ENCODE measurements around the gene BGN. TPM values are rescaled to one million over a fixed set of nuclear protein-coding genes. Genes with fewer than 3 reads are reported as not detected.

The BGN gene
- total RNA-seq, 1 donor from 2014 or later = 0.69 TPM

- TF ChIP-seq CTCF (conservative IDR thresholded peaks at IDR 0.05; ENCODE audit: low read depth, low read length) = no peak
- DNase-seq (ENCODE audit: low read depth) = no peak
- H3K4me3 ChIP-seq (ENCODE audit: low read depth, low read length) = no peak overlapping the region
Observed at GRCh38 chrX:153537080-153537479, 42.3 kb downstream of the BGN start.

- DNase-seq (ENCODE audit: low read depth) = no peak
- no peak for TF ChIP-seq CTCF (conservative IDR thresholded peaks at IDR 0.05; ENCODE audit: low read depth, low read length)
- H3K4me3 ChIP-seq (ENCODE audit: low read depth, low read length) = no peak overlapping the region
Observed at GRCh38 chrX:153537526-153538295, 42.9 kb downstream of the BGN start.

GRCh38 chrX:153538424-153538823 is 43.6 kb downstream of the BGN start:
- H3K4me3 ChIP-seq (ENCODE audit: low read depth, low read length) = no peak overlapping the region
- no peak for TF ChIP-seq CTCF (conservative IDR thresholded peaks at IDR 0.05; ENCODE audit: low read depth, low read length)
- DNase-seq (ENCODE audit: low read depth) = no peak

- DNase-seq (ENCODE audit: low read depth) = no peak
- no peak overlapping the region for H3K4me3 ChIP-seq (ENCODE audit: low read depth, low read length)
- TF ChIP-seq CTCF (conservative IDR thresholded peaks at IDR 0.05; ENCODE audit: low read depth, low read length) = peak; percentile 77
Observed at GRCh38 chrX:153539171-153539978, 44.6 kb downstream of the BGN start.

- H3K4me3 ChIP-seq (ENCODE audit: low read depth, low read length) = no peak overlapping the region
- TF ChIP-seq CTCF (conservative IDR thresholded peaks at IDR 0.05; ENCODE audit: low read depth, low read length) = no peak
- no peak for DNase-seq (ENCODE audit: low read depth)
Observed at GRCh38 chrX:153539979-153540358, 45.2 kb downstream of the BGN start.

- no peak for TF ChIP-seq CTCF (conservative IDR thresholded peaks at IDR 0.05; ENCODE audit: low read depth, low read length)
- no peak for DNase-seq (ENCODE audit: low read depth)
- no peak overlapping the region for H3K4me3 ChIP-seq (ENCODE audit: low read depth, low read length)
Observed at GRCh38 chrX:153544727-153545126, 49.9 kb downstream of the BGN start.

Measured in epithelial cell of proximal tubule (primary cell).